Posterior cingulate gyrus (tissue), 11 donors: ENCODE measurements around the gene MTF2.
"Not testable (repeated sequence)": the region's sequence is repeated elsewhere in the genome, so short reads cannot be mapped to it uniquely, and the experiment has no call there.

Experiments used
- DNase-seq, 10 donors: peaks; one replicate each; pipeline versions ENCODE4 v3.0.0 to v3.0.0-alpha.2; 2020 to 2021; ENCODE audit warnings: mixed read lengths in 3 of 10
- intact Hi-C: fragments of 100-400 bp; cut with DNase I; formaldehyde crosslinking; loops from one replicate; pipeline ENCODE4 v1.15.1; 2023

Gene MTF2

GRCh38 chr1:93078986-93079654, at the start of gene MTF2:
Gene MTF2 (plus strand): TSS chr1:93079283. CDS start chr1:93079527, 244 bp downstream.
- intact Hi-C loops: loop anchor here (5.0 to 10.0 kb wide), 3 partner anchors 224 to 294 kb away; partner anchors contain the start of genes DR1 and EVI5
- DNase-seq: peak; percentile 91 to 99 (median 94)

- intact Hi-C loops: no loop called here
- DNase-seq: no peak
Observed at GRCh38 chr1:93029317-93029716, 49.8 kb upstream of the MTF2 start.

- DNase-seq, intact Hi-C loops: not testable (repeated sequence)
Observed at GRCh38 chr1:93030191-93030590, 48.9 kb upstream of the MTF2 start.

GRCh38 chr1:93031711-93032110, 47.4 kb upstream of the MTF2 start:
- intact Hi-C loops: no loop called here
- DNase-seq: no peak

- DNase-seq: no peak
- intact Hi-C loops: no loop called here
Observed at GRCh38 chr1:93033029-93033428, 46.1 kb upstream of the MTF2 start.

GRCh38 chr1:93033785-93034184, 45.3 kb upstream of the MTF2 start:
- DNase-seq: no peak

GRCh38 chr1:93034397-93034796, 44.7 kb upstream of the MTF2 start:
- intact Hi-C loops: no loop called here
- DNase-seq: no peak

More at GRCh38 chr1:93033785-93034184, 45.3 kb upstream of the MTF2 start:
- intact Hi-C loops: no loop called here

GRCh38 chr1:93036672-93037071, 42.4 kb upstream of the MTF2 start:
- DNase-seq: no peak
- intact Hi-C loops: no loop called here

- DNase-seq: no peak
- intact Hi-C loops: no loop called here
Observed at GRCh38 chr1:93042187-93043056, 36.7 kb upstream of the MTF2 start.

GRCh38 chr1:93043057-93043557, 36.0 kb upstream of the MTF2 start:
- DNase-seq: no peak
- intact Hi-C loops: no loop called here

- DNase-seq: no peak
- intact Hi-C loops: no loop called here
Observed at GRCh38 chr1:93047618-93048017, 31.5 kb upstream of the MTF2 start.

- intact Hi-C loops: no loop called here
- no peak for DNase-seq
Observed at GRCh38 chr1:93051961-93052360, 27.1 kb upstream of the MTF2 start.

- intact Hi-C loops: no loop called here
- DNase-seq: no peak
Observed at GRCh38 chr1:93056214-93056613, 22.9 kb upstream of the MTF2 start.

- intact Hi-C loops: no loop called here
Observed at GRCh38 chr1:93056649-93057048, 22.4 kb upstream of the MTF2 start.

GRCh38 chr1:93061895-93062792, 16.9 kb upstream of the MTF2 start:
- no peak for DNase-seq
- intact Hi-C loops: loop anchor here (2.0 kb wide), 1 partner anchor 41 kb away; no protein-coding TSS in a partner anchor

More at GRCh38 chr1:93056649-93057048, 22.4 kb upstream of the MTF2 start:
- no peak for DNase-seq

GRCh38 chr1:93076268-93076667, 2.8 kb upstream of the MTF2 start:
- intact Hi-C loops: loop anchor here (5.0 to 10.0 kb wide), 3 partner anchors 221 to 291 kb away; partner anchors contain the start of genes DR1 and EVI5
- DNase-seq: no peak

- intact Hi-C loops: loop anchor here (5.0 to 10.0 kb wide), 3 partner anchors 223 to 293 kb away; partner anchors contain the start of genes DR1 and EVI5
- no peak for DNase-seq
Observed at GRCh38 chr1:93078203-93078602, 880 bp upstream of the MTF2 start.

- DNase-seq: no peak
- intact Hi-C loops: loop anchor here (5.0 to 10.0 kb wide), 3 partner anchors 224 to 294 kb away; partner anchors contain the start of genes DR1 and EVI5
Observed at GRCh38 chr1:93078638-93078985, 471 bp upstream of the MTF2 start.

- peak in 5 of 10 donors; percentile 10 to 76 (median 20) for DNase-seq
- intact Hi-C loops: loop anchor here (2.0 to 10.0 kb wide), 4 partner anchors 101 to 295 kb away; partner anchors contain the start of genes CCDC18, DR1, EVI5 and TMED5
Observed at GRCh38 chr1:93079685-93080141, 630 bp downstream of the MTF2 start.
